ENCODE measurements around the gene HMGCS2. TPM values are rescaled to one million over a fixed set of nuclear protein-coding genes. Genes with fewer than 3 reads are reported as not detected.

The HMGCS2 gene
- total and polyA plus RNA-seq, 10 of the 15 experiments (the other 5 are each of a cell fraction or from before 2014, with no cell fraction given) = 0.49 TPM; not detected in 9

DNA sequence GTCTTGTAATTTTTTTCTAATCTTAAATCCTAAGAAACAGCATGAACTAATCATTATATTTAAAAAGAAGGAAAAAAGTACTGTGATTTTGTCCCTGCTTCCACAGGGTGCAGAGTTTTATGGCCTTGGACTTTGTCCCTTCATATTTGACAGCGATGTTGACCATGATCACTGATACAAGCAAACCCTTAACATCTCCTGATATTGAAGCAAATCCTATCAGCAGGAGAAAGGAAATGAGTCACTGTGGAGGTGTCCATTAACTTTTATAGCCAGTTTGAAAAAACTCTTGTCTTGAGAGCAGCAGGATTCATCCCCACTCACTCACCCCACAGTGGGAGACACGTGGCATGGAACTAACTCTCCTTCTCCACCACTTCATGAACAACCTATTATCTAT is 47.7 kb upstream of the HMGCS2 start (continued):
- TF ChIP-seq, protein P1, sequence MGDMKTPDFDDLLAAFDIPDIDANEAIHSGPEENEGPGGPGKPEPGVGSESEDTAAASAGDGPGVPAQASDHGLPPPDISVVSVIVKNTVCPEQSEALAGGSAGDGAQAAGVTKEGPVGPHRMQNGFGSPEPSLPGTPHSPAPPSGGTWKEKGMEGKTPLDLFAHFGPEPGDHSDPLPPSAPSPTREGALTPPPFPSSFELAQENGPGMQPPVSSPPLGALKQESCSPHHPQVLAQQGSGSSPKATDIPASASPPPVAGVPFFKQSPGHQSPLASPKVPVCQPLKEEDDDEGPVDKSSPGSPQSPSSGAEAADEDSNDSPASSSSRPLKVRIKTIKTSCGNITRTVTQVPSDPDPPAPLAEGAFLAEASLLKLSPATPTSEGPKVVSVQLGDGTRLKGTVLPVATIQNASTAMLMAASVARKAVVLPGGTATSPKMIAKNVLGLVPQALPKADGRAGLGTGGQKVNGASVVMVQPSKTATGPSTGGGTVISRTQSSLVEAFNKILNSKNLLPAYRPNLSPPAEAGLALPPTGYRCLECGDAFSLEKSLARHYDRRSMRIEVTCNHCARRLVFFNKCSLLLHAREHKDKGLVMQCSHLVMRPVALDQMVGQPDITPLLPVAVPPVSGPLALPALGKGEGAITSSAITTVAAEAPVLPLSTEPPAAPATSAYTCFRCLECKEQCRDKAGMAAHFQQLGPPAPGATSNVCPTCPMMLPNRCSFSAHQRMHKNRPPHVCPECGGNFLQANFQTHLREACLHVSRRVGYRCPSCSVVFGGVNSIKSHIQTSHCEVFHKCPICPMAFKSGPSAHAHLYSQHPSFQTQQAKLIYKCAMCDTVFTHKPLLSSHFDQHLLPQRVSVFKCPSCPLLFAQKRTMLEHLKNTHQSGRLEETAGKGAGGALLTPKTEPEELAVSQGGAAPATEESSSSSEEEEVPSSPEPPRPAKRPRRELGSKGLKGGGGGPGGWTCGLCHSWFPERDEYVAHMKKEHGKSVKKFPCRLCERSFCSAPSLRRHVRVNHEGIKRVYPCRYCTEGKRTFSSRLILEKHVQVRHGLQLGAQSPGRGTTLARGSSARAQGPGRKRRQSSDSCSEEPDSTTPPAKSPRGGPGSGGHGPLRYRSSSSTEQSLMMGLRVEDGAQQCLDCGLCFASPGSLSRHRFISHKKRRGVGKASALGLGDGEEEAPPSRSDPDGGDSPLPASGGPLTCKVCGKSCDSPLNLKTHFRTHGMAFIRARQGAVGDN (IDR thresholded peaks at IDR 0.05) = no peak

DNA sequence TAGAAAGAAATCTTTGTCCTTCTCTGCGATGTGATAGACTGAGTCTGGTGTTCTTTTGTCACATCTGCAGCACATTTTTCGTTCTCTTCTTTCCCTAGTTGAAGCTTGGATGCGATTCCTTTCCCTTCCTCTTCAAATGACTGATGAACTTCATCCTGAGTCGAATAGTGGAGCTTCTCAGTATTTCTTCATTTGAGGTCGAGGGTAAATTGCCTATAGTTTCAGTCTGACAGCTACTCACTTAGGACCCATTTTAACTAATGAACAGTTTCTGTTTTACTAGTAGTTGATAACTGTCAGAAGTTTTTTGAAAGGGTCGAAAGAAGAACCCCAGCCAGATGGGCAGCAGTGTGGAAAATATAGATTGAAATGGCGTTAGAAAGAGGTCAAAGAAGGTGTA is 47.2 kb upstream of the HMGCS2 start:
- intact Hi-C loops (cut with micrococcal nuclease; ENCODE audit: unreplicated experiment) = no loop called here
- ChIA-PET RAD21 (ENCODE audit: unreplicated experiment) (no interaction called here), POLR2A (no interaction called here), SMC1A (ENCODE audit: uncharacterized antibody, unreplicated experiment) (interaction anchor here (0.6 to 1.1 kb wide), 2 partner anchors 19 to 1601 kb away, joined by 3 read pairs; no protein-coding TSS in a partner anchor), CTCF (interaction anchor here (1.1 to 1.4 kb wide), 3 partner anchors 9 to 54 kb away, joined by 3 read pairs; no protein-coding TSS in a partner anchor)
- Histone ChIP-seq H3K4me2 (ENCODE audit: control insufficient read depth, insufficient read depth) (no peak overlapping the region), H3K27ac (ENCODE audit: control insufficient read depth, insufficient read depth) (no peak overlapping the region), H3K4me3 (no peak overlapping the region), H2AFZ (ENCODE audit: control insufficient read depth, low read depth, low read length) (no peak overlapping the region), H3K4me1 (ENCODE audit: control insufficient read depth, insufficient read depth, low read length) (no peaks in the 10 kb centered on the region), H3K36me3 (ENCODE audit: control insufficient read depth in 2 of 2, insufficient read depth in 2 of 2, low read length in 1 of 2) (no peaks in the 10 kb centered on the region), H3K79me2 (ENCODE audit: control insufficient read depth, insufficient read depth, low read length) (no peaks in the 10 kb centered on the region), H3K27me3 (replicated peaks in 1 of 2; ENCODE audit: control insufficient read depth in 2 of 2, insufficient read depth in 2 of 2, low read length in 1 of 2) (no peaks in the 10 kb centered on the region; a peak in 1 of 4 replicates), H3K9me3 (replicated peaks; ENCODE audit: control insufficient read depth, insufficient read depth, low read length) (no peaks in the 10 kb centered on the region), H3K9ac (ENCODE audit: control insufficient read depth, insufficient read depth, low read length) (no peak overlapping the region), H4K20me1 (ENCODE audit: control insufficient read depth, insufficient read depth) (no peaks in the 10 kb centered on the region)
- DNase-seq (ENCODE audit: low read depth, low spot score) (no peak), ATAC-seq (no peak; the same call in 2 of the 3 replicates), FAIRE-seq (no peak)
- TF ChIP-seq, protein P2, sequence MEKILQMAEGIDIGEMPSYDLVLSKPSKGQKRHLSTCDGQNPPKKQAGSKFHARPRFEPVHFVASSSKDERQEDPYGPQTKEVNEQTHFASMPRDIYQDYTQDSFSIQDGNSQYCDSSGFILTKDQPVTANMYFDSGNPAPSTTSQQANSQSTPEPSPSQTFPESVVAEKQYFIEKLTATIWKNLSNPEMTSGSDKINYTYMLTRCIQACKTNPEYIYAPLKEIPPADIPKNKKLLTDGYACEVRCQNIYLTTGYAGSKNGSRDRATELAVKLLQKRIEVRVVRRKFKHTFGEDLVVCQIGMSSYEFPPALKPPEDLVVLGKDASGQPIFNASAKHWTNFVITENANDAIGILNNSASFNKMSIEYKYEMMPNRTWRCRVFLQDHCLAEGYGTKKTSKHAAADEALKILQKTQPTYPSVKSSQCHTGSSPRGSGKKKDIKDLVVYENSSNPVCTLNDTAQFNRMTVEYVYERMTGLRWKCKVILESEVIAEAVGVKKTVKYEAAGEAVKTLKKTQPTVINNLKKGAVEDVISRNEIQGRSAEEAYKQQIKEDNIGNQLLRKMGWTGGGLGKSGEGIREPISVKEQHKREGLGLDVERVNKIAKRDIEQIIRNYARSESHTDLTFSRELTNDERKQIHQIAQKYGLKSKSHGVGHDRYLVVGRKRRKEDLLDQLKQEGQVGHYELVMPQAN (conservative IDR thresholded peaks at IDR 0.05) = no peak
- no peak for TF ChIP-seq E2F4 (IDR thresholded peaks at IDR 0.05; ENCODE audit: low read depth, low read length)
- no peak for TF ChIP-seq ASH2L (IDR thresholded peaks at IDR 0.05; ENCODE audit: borderline replicate concordance, low read depth)
- no peak for TF ChIP-seq SUZ12 (IDR thresholded peaks at IDR 0.05; ENCODE audit: unreplicated experiment)
- TF ChIP-seq LARP7 (IDR thresholded peaks at IDR 0.05) = no peak
- TF ChIP-seq ZNF217 (IDR thresholded peaks at IDR 0.05) = no peak
- 0 out of 2 replicates have a peak, but pooled peaks have one; percentile 20 for TF ChIP-seq MTA2 (IDR thresholded peaks at IDR 0.05; ENCODE audit: low read depth)
- in situ Hi-C loops (cut with MboI) = no loop called here
- no TSS peak for BruUV-seq (replicated peaks)
- WGBS (ENCODE audit: insufficient coverage, insufficient replicate concordance, low lambda C conversion rate, missing lambda C conversion rate) = 6% methylated on average over 7 of the region's 7 CpGs
